K562 treated with DMSO at 1 percent for 4 hours (cell line): ENCODE data around the gene PWWP2A. TPM values are rescaled to one million over a fixed set of nuclear protein-coding genes. Genes with fewer than 3 reads are reported as not detected.

Experiments
- total RNA-seq: library from RNA; unstranded; fragments of 300-600 nt; gene quantifications from 2 replicates; pipeline ENCODE4 v1.2.3, GENCODE V29; 2022; ENCODE audit not compliant: insufficient read depth

Gene PWWP2A, protein sequence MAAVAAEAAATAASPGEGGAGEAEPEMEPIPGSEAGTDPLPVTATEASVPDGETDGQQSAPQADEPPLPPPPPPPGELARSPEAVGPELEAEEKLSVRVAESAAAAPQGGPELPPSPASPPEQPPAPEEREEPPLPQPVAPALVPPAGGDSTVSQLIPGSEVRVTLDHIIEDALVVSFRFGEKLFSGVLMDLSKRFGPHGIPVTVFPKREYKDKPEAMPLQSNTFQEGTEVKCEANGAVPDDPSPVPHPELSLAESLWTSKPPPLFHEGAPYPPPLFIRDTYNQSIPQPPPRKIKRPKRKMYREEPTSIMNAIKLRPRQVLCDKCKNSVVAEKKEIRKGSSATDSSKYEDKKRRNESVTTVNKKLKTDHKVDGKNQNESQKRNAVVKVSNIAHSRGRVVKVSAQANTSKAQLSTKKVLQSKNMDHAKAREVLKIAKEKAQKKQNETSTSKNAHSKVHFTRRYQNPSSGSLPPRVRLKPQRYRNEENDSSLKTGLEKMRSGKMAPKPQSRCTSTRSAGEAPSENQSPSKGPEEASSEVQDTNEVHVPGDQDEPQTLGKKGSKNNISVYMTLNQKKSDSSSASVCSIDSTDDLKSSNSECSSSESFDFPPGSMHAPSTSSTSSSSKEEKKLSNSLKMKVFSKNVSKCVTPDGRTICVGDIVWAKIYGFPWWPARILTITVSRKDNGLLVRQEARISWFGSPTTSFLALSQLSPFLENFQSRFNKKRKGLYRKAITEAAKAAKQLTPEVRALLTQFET
- total RNA-seq = 8.8 and 10.2 TPM in 2 replicates

DNA sequence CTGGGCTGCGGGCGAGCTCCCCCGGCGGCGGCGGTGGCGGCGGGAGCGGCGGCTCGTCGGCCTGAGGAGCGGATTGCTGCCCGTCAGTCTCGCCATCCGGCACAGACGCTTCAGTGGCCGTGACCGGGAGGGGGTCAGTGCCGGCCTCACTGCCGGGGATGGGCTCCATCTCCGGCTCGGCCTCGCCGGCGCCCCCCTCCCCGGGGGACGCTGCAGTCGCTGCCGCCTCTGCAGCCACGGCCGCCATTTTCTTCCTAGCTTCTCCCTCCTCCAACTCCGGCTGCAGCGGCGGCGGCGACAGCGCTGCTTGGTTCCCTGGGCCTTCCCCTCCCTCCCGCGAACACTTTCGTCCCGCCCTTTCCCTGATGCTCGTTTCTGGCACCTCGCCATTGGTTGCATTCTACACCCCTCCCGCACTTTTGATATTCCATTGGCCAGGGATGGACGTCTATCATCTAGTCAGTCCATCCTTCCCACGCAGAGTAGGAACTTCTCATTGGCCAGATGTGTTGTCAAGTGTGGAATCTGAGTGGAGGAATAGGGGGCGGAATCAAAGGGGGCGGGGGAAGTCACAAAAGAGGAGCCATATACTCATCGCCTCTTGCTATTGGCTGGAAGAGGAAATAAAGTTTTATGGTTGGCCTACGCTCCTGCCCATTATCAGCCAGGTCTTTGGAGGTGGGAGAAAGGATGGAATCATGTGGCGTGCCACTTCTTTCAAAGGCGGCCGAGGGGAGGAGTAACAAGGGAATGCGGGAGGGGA is at the start of gene PWWP2A:
Gene PWWP2A, minus strand, starts transcription at position 309 of the 763 bp plus-strand sequence. Its CDS starts 62 bp downstream, at position 247.

Other genes with a start within 250 kb of the PWWP2A start
- not detected in 2 replicates for gene ADRA1B, start 203.0 kb downstream of the PWWP2A start, total RNA-seq
- gene TTC1, start 110.3 kb downstream of the PWWP2A start, total RNA-seq = 56.5 and 59.7 TPM in 2 replicates
- gene FABP6, start 110.1 kb upstream of the PWWP2A start, total RNA-seq = not detected in 2 replicates
- not detected in 2 replicates for gene CCNJL, start 193.1 kb upstream of the PWWP2A start, total RNA-seq